T-helper 17 cell (primary cell): ENCODE data around the gene XPOT. TPM values are rescaled to one million over a fixed set of nuclear protein-coding genes. Genes with fewer than 3 reads are reported as not detected.

Source experiments
- ATAC-seq: fragments of 150-1000 bp; cut with Tn5 transposase; 2 replicates; pipeline ENCODE4 v1.10.0; 2021; ENCODE audit warnings: mild to moderate bottlenecking, moderate library complexity
- DNase-seq, 3 donors: peaks; one replicate each; pipeline versions ENCODE4 v3.0.0 to v3.0.0-alpha.2; 2020 to 2021
- H3K9me3 ChIP-seq: one replicate; pipeline ENCODE4 v1.7.0; 2013; ENCODE audit warnings: low read length, mild to moderate bottlenecking; ENCODE audit not compliant: control insufficient read depth, poor library complexity, severe bottlenecking
- H3K27ac Mint-ChIP-seq: one replicate; pipeline ENCODE4 v1.8.0; 2022; ENCODE audit warnings: mild to moderate bottlenecking, moderate library complexity, mixed read lengths
- H3K27me3 Mint-ChIP-seq: one replicate; pipeline ENCODE4 v1.8.0; 2022; ENCODE audit warnings: mixed read lengths
- H3K36me3 Mint-ChIP-seq: one replicate; pipeline ENCODE4 v1.8.0; 2022; ENCODE audit warnings: low read depth, mixed read lengths
- H3K4me1 Mint-ChIP-seq: one replicate; pipeline ENCODE4 v1.8.0; 2022; ENCODE audit warnings: mild to moderate bottlenecking, mixed read lengths
- H3K4me3 Mint-ChIP-seq: one replicate; pipeline ENCODE4 v1.8.0; 2022; ENCODE audit warnings: mild to moderate bottlenecking, moderate library complexity, mixed read lengths
- total RNA-seq, 4 donors: library from RNA in 2 of 4; stranded (reverse) in 2 of 4; gene quantifications; one replicate each; pipeline ENCODE4 v1.2.3 and lab custom pipeline; 2022 to 2026

XPOT gene
- total RNA-seq, 2 donors from 2014 or later = 58.2 to 61.6 TPM

DNA sequence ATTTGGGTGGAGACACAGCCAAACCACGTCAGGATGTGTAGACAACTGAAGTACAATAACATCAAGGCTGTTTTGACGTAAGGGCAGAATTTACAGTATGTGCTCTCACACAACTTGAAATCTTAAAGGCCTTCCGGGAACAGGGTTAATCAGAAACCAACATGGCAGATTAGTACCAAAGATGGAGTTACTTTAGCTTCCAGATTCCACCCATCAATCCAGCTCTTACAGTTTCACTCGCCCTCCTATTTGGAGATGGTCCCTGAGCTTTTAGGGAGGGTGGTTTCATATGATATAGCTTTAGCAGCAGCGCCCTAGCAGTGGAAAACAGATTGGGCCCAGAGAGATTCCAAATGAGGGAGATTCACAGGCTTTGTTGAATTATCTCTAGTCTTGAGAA lies 2.0 kb upstream of the XPOT start:
- ATAC-seq (no peak), DNase-seq (no peak)
- H3K4me3 Mint-ChIP-seq = no peak overlapping the region
- no peaks in the 10 kb centered on the region for H3K27me3 Mint-ChIP-seq
- H3K9me3 ChIP-seq = no peaks in the 10 kb centered on the region
- no peak overlapping the region for H3K27ac Mint-ChIP-seq
- peaks cover 29% of the 10 kb centered on the region for H3K4me1 Mint-ChIP-seq
- no peaks in the 10 kb centered on the region for H3K36me3 Mint-ChIP-seq

DNA sequence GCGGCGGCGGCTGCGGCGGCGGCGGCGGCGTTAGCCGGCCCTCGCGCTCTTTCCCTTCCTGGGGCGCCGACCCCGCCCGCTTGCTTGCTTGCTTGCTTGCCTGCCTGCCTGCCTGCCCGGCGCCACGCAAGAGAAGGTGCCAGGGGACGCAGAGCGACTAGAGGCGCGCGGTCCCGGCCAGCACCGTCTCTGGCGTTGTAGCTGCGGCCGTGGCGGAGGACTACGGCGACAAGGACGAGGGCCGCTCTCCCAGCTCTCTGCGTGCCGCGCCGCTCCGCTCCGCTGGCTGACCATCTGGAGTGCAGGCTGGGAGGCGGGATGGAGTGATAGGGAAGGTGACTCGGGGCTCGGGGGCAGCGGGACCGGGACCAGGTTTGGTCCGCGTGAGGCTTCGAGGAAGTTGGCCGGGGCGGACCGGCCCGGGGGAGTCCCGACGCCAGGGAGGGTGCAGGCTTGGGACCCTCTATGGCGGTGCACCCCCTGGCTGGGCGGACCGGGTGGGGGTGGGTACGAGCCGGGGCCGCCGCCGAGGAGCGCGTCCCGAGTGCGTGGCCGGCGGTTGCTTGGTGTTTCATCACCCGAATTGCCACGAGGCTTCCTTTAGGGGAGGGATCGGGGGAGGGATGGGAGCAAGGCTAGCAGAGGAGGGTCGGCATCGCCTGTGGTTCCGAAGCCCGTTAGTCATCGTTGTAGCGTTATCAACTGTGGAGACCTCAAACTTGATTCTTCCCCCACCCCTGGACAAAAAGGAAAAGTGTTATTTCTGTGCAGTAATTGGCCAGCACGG lies 471 bp downstream of the XPOT start:
- no peaks in the 10 kb centered on the region for H3K9me3 ChIP-seq
- peak; percentile 1 for ATAC-seq
- DNase-seq = peak; percentile 6 to 33 (median 26)
- Mint-ChIP-seq H3K27me3 (no peaks in the 10 kb centered on the region), H3K4me3 (peak overlapping the region; percentile 98), H3K4me1 (peaks cover 33% of the 10 kb centered on the region), H3K27ac (peak overlapping the region; percentile 86), H3K36me3 (no peaks in the 10 kb centered on the region)

DNA sequence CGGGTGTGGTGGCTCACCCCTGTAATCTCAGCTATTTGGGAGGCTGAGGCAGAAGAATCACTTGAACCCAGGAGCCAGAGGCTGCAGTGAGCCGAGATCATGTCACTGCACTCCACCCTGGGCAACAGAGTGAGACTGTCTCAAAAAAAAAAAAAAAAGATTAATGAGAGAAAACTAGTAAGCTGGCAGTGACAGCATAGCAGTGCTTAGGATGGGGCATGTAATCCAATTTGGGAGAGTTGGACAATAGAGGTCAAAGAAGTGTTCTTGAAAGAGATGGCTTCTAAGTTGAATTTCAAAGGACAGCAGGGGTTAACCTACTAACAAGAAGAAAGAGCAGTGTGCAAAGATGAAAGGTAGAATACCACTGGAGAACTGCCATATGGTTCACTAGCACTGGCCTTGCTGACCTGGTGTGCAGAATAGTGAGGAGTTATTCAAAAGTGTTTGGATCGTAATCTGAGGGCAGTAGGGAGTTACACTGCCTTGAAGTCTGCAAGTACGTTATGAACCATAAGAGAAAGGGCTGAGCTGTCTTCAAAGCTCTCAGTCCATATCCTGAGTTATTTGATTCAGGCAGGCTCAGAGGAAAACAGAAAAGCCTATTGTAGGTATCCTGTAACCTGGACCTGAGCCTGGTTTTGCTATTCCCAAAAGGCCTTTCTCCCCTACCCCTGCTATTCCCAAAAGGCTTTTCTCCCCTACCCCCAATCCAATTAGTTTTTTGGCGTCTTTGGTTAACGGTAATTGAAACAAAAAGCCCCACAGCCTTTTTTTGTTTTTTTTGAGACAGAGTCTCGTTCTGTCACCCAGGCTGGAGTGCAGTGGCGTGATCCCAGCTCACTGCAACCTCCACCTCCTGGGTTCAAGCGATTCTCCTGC lies 3.4 kb downstream of the XPOT start:
- ATAC-seq (no peak), DNase-seq (no peak)
- Mint-ChIP-seq H3K36me3 (no peaks in the 10 kb centered on the region), H3K4me1 (peaks cover 23% of the 10 kb centered on the region), H3K4me3 (no peak overlapping the region), H3K27ac (no peak overlapping the region), H3K27me3 (no peaks in the 10 kb centered on the region)
- no peaks in the 10 kb centered on the region for H3K9me3 ChIP-seq

DNA sequence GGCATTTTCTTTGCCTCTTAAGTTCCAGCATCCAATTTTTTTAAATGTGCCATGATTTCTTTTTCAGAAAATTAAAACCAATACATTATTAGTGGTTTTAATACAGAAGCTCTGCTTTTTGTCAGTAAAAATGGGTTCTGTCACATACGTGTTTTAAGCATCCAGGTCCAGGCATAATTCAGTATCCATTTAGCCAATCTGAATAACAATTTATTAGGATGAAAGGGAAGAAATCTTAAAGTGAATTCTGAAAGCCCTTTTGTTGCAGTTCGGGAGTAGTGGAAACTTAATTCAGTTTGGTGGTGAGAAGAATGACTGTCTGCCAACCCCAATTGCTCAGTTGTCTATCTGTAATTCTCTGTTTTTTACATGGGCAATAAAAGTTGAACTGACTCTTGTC lies 7.2 kb downstream of the XPOT start:
- peaks cover 9% of the 10 kb centered on the region for H3K4me1 Mint-ChIP-seq
- no peaks in the 10 kb centered on the region for H3K9me3 ChIP-seq
- no peak for DNase-seq
- H3K4me3 Mint-ChIP-seq = no peak overlapping the region
- H3K36me3 Mint-ChIP-seq = peaks cover under 1% of the 10 kb centered on the region
- no peaks in the 10 kb centered on the region for H3K27me3 Mint-ChIP-seq
- no peak overlapping the region for H3K27ac Mint-ChIP-seq
- no peak for ATAC-seq

DNA sequence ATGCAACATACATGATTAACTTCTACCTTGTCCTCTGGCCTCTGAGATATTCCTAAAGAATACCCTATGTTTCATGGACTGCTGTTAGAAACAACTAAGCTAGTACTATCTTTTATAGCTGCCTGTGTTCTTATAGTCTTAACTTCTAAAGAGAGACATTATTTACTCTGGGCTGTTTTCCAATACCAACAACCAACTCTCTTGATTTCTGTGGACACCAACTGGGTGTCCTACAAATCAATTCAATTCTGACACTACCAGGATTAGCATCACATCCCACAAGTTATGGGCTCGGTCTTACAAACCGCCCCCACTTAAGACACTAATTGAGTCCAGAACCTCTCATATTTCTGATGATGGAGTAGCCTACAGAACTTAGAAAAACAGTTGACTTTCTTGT lies 8.3 kb downstream of the XPOT start:
- Mint-ChIP-seq H3K4me1 (peaks cover 5% of the 10 kb centered on the region), H3K4me3 (no peak overlapping the region), H3K27me3 (no peaks in the 10 kb centered on the region), H3K36me3 (peaks cover 2% of the 10 kb centered on the region), H3K27ac (peak overlapping the region; percentile 29)
- H3K9me3 ChIP-seq = no peaks in the 10 kb centered on the region
- no peak for ATAC-seq
- DNase-seq = no peak

DNA sequence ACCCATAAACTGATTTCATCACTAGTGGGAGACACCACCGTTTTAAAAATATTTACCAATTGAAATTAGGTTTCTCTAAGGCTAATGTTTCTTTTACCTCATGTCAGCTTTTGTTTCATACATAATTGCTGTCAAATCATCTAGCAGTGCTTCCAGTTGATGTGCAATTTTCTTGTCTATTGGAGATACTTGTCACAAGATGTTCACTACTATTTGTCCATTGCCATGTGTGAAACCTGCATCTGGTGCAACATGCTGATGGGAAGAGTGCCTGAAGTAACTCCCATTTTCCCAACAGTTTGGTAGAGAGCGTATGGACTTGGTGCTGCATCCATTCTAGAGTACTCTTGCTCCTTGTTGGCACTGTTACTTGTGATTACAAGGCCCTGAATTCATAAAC lies 9.7 kb downstream of the XPOT start:
- peaks cover 2% of the 10 kb centered on the region for H3K36me3 Mint-ChIP-seq

DNA sequence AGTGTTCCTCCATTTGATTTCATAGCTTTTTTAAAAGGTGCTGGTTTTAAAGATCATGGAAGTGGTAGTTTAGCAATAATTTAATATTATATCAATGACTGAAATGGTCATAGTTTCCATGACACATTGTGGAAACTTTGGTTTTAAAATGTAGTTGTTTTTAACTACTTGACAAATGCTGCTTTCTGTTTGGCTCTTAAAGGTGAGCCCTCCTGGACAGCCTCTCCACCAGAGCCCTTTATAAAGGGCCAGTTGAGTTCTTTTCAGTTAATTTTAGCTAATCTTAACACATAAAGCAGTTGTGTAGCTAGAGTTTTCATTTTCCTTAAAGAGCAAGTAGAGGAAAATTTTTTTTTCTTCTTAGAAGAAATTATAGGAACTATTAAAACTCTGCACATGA lies 14.0 kb downstream of the XPOT start:
- H3K27me3 Mint-ChIP-seq = no peaks in the 10 kb centered on the region
- peaks cover 4% of the 10 kb centered on the region for H3K36me3 Mint-ChIP-seq
- H3K4me3 Mint-ChIP-seq = no peak overlapping the region
- ATAC-seq (no peak), DNase-seq (no peak)
- peaks cover 2% of the 10 kb centered on the region for H3K4me1 Mint-ChIP-seq
- H3K9me3 ChIP-seq = no peaks in the 10 kb centered on the region
- H3K27ac Mint-ChIP-seq = no peak overlapping the region

More for the DNA sequence above, 9.7 kb downstream of the XPOT start:
- H3K27me3 Mint-ChIP-seq = no peaks in the 10 kb centered on the region
- H3K27ac Mint-ChIP-seq = no peak overlapping the region
- H3K4me1 Mint-ChIP-seq = peaks cover 2% of the 10 kb centered on the region
- no peak for ATAC-seq
- H3K4me3 Mint-ChIP-seq = no peak overlapping the region
- H3K9me3 ChIP-seq = no peaks in the 10 kb centered on the region
- no peak for DNase-seq

DNA sequence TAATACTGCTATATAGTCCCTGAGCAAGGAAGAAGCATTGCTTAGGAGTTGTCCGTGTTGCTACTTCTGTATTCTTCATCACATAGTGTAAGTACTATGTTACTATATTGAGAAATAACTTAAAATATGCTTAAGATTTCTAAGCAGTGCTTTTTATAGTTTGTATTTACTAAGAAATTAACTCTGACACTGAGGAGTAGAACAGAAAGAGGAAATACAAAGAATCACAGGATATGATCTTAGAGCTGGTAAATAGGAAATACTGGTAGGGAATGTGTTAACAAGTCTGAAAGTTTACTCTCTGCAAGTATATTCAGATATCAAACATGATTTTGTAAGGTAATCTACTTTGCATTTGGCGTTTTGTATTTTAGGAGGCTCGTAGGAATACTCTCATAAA lies 15.5 kb downstream of the XPOT start:
- H3K4me3 Mint-ChIP-seq = no peak overlapping the region
- no peaks in the 10 kb centered on the region for H3K27me3 Mint-ChIP-seq
- no peak for ATAC-seq
- no peak for DNase-seq
- H3K36me3 Mint-ChIP-seq = peaks cover 4% of the 10 kb centered on the region
- H3K9me3 ChIP-seq = no peaks in the 10 kb centered on the region
- no peak overlapping the region for H3K27ac Mint-ChIP-seq
- peaks cover 2% of the 10 kb centered on the region for H3K4me1 Mint-ChIP-seq

DNA sequence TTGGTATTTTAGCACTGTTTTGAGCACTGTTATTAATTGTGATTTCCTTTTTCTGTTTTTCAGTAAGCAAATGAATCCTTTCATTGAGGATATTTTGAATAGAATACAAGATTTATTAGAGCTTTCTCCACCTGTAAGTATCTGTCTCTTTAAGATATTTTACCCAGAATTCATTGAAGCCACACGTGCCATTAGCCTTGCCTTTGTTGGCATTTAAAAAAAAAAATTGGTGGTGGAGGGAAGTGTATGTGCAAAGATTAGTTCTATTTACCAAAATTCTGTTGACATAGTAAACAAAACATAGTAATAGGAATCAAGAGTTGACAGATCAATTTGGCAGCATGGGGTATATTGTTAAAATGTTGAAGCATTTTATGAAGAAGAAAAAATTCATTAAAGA lies 23.8 kb downstream of the XPOT start:
- H3K9me3 ChIP-seq = no peaks in the 10 kb centered on the region
- Mint-ChIP-seq H3K27ac (peak overlapping the region; percentile 16), H3K4me1 (no peaks in the 10 kb centered on the region), H3K4me3 (no peak overlapping the region), H3K27me3 (no peaks in the 10 kb centered on the region), H3K36me3 (peaks cover 5% of the 10 kb centered on the region)
- no peak for DNase-seq
- ATAC-seq = no peak

DNA sequence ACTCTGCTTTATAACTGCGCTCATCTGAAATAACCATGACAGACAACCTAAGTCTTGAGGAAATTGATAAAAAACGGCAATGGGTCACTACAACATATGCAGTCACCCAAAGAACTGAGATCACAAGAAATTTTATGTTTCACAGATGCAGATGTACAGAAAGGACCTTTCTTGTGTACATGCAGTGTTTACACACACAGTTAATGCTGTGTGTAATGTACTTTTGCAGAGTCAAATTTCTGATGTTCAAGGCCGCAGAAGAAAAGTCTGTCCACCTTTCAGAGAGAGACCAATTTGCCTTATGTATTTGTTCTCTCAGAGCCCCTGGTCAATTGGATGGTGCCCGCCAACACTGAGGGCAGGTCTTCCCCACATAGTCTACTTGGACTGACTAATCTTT lies 24.8 kb downstream of the XPOT start:
- ATAC-seq (no peak), DNase-seq (no peak)
- no peaks in the 10 kb centered on the region for H3K9me3 ChIP-seq
- no peak overlapping the region for H3K27ac Mint-ChIP-seq
- H3K36me3 Mint-ChIP-seq = peaks cover 5% of the 10 kb centered on the region
- H3K27me3 Mint-ChIP-seq = no peaks in the 10 kb centered on the region
- H3K4me1 Mint-ChIP-seq = no peaks in the 10 kb centered on the region
- no peak overlapping the region for H3K4me3 Mint-ChIP-seq

DNA sequence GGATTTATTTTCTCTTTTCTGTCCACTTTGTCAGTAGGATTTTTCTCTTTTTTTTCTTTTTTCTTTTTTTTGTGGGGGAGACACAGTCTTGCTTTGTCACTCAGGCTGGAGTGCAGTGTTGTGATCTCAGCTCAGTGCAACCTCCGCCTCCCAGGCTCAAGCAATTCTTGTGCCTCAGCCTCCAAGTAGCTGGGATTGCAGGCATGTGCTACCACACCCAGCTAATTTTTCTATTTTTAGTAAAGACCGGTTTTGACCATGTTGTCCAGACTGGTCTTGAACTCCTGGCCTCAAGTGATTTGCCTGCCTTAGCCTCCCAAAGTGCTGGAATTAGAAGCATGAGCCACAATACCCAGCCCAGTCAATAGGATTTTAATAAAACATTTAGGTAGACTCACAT lies 26.7 kb downstream of the XPOT start:
- H3K27me3 Mint-ChIP-seq = no peaks in the 10 kb centered on the region
- H3K4me1 Mint-ChIP-seq = no peaks in the 10 kb centered on the region
- H3K4me3 Mint-ChIP-seq = no peak overlapping the region
- no peaks in the 10 kb centered on the region for H3K9me3 ChIP-seq
- ATAC-seq (no peak), DNase-seq (no peak)
- peak overlapping the region; percentile 65 for H3K27ac Mint-ChIP-seq
- H3K36me3 Mint-ChIP-seq = peaks cover 2% of the 10 kb centered on the region

DNA sequence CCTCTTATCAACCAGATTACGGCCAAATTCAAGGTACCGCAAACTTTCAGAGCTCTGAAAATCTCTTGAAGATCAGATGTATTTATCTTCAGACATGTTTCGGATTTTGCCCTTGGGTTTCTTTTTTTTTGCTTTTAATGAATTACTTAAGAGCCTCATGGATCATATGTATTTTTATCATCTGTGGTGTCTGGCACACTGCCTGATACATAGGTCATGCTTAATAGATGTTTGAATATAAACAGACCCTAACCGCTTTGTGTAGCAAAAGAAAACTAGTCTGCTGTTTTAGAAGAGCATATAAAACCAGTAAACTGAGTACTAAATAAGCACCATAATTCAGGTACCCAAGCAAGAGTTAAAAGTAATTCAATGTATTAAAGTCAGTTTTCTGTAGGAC lies 27.6 kb downstream of the XPOT start:
- ATAC-seq (no peak), DNase-seq (no peak)
- H3K4me1 Mint-ChIP-seq = no peaks in the 10 kb centered on the region
- H3K27me3 Mint-ChIP-seq = no peaks in the 10 kb centered on the region
- H3K9me3 ChIP-seq = no peaks in the 10 kb centered on the region
- no peak overlapping the region for H3K27ac Mint-ChIP-seq
- H3K4me3 Mint-ChIP-seq = no peak overlapping the region
- peaks cover 2% of the 10 kb centered on the region for H3K36me3 Mint-ChIP-seq

DNA sequence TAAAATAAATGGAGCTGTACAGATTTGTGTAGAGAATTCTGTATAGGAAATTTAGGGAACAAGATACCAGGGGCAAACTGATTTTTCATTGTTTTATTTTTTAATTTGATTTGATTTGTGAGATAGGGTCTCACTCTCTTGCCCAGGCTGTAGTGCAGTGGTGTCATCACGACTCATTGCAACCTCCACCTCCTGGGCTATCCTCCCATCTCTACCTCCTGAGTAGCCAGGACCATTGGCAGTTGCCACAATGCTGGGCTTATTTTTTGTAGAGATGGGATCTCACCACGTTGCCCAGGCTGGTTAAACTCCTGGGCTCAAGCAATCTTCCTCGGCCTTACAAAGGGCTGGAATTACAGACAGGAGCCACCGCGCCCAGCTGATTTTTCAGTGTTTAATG lies 29.7 kb downstream of the XPOT start:
- Mint-ChIP-seq H3K4me1 (peaks cover 9% of the 10 kb centered on the region), H3K27ac (no peak overlapping the region), H3K4me3 (no peak overlapping the region), H3K36me3 (peaks cover 11% of the 10 kb centered on the region), H3K27me3 (no peaks in the 10 kb centered on the region)
- ATAC-seq (no peak), DNase-seq (no peak)
- H3K9me3 ChIP-seq = no peaks in the 10 kb centered on the region
